Fibroblast of skin of left quadriceps (primary cell): ENCODE results near the gene BIRC3.
"Not testable (repeated sequence)": the region's sequence is repeated elsewhere in the genome, so short reads cannot be mapped to it uniquely, and the experiment has no call there.

Experiments used
- DNase-seq, 2 experiments: peaks; one replicate each; pipeline ENCODE4 v3.0.0-alpha.2; 2013; ENCODE audit warnings: low read depth in 2 of 2

The BIRC3 gene

GRCh38 chr11:102374633-102375424 lies 57.5 kb downstream of the BIRC3 start:
- DNase-seq: not testable (repeated sequence)

DNA sequence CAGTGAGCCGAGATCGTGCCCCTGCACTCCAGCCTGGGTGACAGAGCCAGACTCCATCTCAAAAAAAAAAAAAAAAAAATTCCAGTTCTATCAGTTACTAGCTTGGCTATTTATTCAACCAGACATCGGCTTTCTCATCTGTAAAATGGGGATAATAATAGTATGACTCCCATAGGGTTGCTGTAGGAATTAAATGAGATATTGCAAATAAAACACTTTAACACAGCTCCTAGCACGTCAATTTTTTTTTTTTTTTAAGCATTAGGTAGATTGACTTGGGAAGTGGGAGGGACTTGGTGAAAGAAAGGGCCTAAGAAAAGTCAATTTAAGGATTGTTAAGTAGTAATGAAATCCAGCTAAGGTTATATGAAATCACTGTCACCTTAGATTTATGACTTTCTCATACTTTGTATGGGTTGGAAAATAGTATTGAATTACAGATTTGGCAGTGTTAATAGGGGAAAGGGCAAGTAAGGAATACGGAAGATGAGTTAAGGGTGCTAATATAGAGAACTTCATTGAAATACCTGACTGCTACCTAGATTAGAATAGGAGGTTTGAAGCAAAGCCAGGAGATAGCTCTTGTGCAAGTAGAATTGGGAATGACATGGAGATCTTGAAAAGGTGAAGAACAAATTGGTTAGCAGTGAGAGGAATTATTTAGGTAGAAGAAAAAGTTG lies 58.6 kb downstream of the BIRC3 start:
- no peak for DNase-seq

DNA sequence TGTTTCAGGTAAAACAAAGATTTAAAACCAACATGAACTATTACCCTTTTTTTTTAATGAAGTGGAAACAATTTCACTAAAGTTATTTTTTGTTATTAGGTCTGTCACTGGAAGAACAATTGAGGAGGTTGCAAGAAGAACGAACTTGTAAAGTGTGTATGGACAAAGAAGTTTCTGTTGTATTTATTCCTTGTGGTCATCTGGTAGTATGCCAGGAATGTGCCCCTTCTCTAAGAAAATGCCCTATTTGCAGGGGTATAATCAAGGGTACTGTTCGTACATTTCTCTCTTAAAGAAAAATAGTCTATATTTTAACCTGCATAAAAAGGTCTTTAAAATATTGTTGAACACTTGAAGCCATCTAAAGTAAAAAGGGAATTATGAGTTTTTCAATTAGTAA lies 60.6 kb downstream of the BIRC3 start:
- no peak for DNase-seq

GRCh38 chr11:102378818-102379217 lies 61.5 kb downstream of the BIRC3 start:
- DNase-seq: no peak

GRCh38 chr11:102382384-102382783 lies 65.1 kb downstream of the BIRC3 start:
- DNase-seq: no peak

DNA sequence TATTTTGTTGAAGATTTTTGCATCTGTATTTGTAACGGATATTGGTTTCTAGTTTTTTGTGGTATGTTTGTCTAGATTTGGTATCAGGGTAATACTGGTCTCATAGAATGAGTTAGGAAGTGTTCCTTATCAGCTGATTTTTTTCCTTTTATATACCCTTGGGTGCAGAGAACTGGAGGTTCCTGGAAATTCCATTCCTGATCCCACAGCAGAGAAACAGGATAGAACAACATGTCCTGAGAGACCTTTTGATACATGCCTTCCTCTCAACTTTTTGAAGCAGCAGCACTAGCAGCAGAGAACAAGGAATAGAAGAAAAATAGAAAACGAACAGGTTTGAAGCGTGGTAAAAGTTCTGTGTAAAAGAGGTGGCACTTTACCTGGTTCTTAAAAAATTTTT lies 66.6 kb downstream of the BIRC3 start:
- no peak for DNase-seq

- DNase-seq: no peak
Observed at GRCh38 chr11:102384419-102385079, 67.3 kb downstream of the BIRC3 start.

DNA sequence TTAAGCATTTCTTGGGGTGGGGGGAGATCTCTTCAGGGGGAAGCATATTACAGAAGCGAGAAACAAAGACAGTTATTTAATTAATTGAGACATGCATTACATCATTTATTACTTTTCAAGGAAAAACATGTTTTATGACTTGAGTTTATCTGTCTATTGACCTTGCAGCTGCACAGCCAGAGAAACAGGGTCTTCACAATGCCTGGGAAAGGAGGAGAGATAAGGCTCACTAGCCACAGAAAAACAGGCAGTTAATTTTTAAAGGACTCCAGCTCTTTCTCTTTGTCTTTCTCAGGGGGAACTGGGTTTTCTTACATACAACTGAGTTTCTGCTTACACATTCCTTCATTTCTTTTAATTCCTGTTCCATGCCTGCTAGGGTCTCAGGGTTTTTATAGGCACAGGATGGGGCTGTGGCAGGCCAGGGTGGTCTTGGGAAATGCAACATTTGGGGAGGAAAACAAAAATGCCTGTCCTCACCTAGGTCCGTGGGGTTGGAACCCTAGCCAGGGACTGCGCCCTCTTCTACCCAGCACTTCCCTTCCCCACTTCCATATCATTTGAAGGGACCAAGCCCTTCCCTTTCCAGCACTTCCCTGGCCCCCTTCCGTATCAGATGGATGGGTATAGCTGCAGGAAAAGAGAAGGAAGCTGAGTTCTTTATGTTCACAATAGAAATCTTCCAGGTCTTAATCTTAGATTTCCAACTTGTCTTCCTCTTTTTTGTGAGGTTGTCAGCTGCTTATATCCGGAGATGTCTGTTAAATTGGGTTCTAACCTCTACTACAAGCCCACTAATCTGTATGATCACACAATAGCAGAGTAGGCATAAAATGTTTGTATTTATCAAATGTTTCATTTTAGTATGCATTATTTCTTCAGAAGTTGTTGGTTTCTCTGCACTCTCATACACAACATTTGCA lies 68.1 kb downstream of the BIRC3 start:
- DNase-seq: no peak

DNA sequence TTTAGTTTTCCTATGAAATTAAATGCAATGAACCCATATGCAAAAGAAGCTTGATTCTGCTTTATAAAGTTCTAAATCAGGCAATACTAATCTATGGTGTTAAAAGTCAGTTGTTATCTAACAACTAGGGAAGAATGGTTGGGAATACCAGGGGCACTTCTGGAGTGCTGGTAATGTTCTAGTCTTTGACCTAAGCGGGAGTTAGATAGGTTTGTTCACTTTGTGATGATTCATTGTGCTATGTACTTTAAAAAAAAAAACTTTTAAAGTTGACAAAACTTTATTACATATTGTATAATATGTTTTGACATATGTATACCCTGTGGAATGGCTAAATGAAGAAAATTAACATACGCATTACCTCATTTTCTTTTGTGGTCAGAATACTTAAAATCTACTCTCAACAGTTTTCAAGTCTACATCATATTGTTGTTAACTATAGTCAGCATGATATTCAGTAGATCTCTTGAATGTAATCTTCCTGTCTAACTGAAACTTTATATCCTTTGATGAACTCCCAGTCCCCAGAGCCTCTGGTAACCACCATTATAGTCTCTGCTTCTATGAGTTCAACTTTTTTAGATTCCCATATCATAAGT lies 69.0 kb downstream of the BIRC3 start:
- no peak for DNase-seq

DNA sequence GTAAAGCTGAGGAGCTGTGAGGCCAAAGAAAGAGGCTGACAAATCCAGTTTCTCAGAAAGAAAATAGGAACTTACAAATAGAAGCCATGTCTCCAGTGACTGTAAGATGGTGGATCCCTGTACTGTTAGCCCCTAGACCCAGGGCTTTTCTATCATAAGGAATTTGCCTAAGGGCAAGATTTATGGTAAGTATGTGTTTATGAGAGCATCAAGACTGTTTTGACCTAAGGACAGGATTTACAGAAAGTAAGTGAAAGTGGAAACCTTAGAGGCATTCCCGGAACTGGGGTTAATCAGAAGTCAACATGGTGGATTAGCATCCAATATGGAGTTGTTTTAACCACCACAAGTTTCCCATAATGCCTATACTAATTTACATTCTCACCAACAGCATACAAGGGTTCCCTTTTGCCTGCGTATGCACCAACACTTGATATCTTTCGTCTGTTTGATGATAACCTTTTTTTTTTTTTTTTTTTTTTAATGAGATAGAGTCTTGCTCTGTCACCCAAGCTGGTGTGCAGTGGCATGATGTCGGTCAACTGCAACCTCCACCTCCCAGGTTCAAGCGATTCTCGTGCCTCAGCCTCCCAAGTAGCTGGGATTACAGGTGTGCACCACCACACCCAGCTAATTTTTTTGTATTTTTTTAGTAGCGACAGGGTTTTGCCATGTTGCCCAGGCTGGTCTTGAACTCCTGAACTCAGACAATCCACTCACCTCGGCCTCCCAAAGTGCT lies 69.9 kb downstream of the BIRC3 start:
- no peak for DNase-seq
